Liver (tissue), 9 donors: ENCODE measurements around the gene ARHGAP23. TPM values are rescaled to one million over a fixed set of nuclear protein-coding genes. Genes with fewer than 3 reads are reported as not detected.

Experiments
- DNase-seq: peaks from one replicate; pipeline ENCODE4 v3.0.0-alpha.2; 2017; ENCODE audit warnings: low spot score
- H3K27ac ChIP-seq, 2 donors: one replicate each; pipeline ENCODE4 v1.7.0; 2013; ENCODE audit warnings: inconsistent platforms in 2 of 2, low read length in 2 of 2, control low read depth in 1 of 2, low read depth in 1 of 2, mild to moderate bottlenecking in 1 of 2
- H3K27me3 ChIP-seq, 4 donors: one replicate each; pipeline versions ENCODE4 v1.6.1 to v1.7.0; 2013; ENCODE audit warnings: low read length in 3 of 4, inconsistent platforms in 1 of 4, mild to moderate bottlenecking in 1 of 4, moderate library complexity in 1 of 4; ENCODE audit not compliant: control insufficient read depth in 4 of 4, insufficient read depth in 4 of 4
- H3K36me3 ChIP-seq, 4 donors: one replicate each; pipeline versions ENCODE4 v1.6.1 to v1.7.0; 2013; ENCODE audit warnings: low read length in 3 of 4, mild to moderate bottlenecking in 3 of 4, low read depth in 1 of 4, moderate library complexity in 1 of 4; ENCODE audit not compliant: control insufficient read depth in 4 of 4, insufficient read depth in 3 of 4
- H3K4me1 ChIP-seq, 4 donors: one replicate each; pipeline versions ENCODE4 v1.6.1 to v1.7.0; 2013; ENCODE audit warnings: low read length in 3 of 4, mild to moderate bottlenecking in 3 of 4, moderate library complexity in 1 of 4; ENCODE audit not compliant: control insufficient read depth in 4 of 4, insufficient read depth in 4 of 4
- H3K4me3 ChIP-seq, 3 donors: one replicate each; pipeline versions ENCODE4 v1.6.1 to v1.7.0; 2013; ENCODE audit warnings: low read length in 3 of 3, control low read depth in 1 of 3, low read depth in 1 of 3, mild to moderate bottlenecking in 1 of 3
- H3K9ac ChIP-seq, 2 donors: one replicate each; pipeline ENCODE4 v1.7.0; 2013; ENCODE audit warnings: low read length in 2 of 2, mild to moderate bottlenecking in 2 of 2, moderate library complexity in 2 of 2, control low read depth in 1 of 2, low read depth in 1 of 2
- H3K9me3 ChIP-seq, 4 donors: one replicate each; pipeline versions ENCODE4 v1.6.1 to v1.7.0; 2013; ENCODE audit warnings: low read length in 3 of 4; ENCODE audit not compliant: control insufficient read depth in 4 of 4
- ATF3 ChIP-seq: IDR thresholded peaks from 2 replicates; pipeline ENCODE4 v1.6.1; 2016; ENCODE audit warnings: antibody characterized with exemption
- EGR1 ChIP-seq, 2 donors: IDR thresholded peaks; 2 replicates each; pipeline ENCODE4 v1.6.1; 2016 to 2018; ENCODE audit warnings: antibody characterized with exemption in 2 of 2, low read depth in 2 of 2
- FOXA1 ChIP-seq: IDR thresholded peaks from 2 replicates; pipeline ENCODE4 v1.6.1; 2016; ENCODE audit warnings: antibody characterized with exemption
- FOXA2 ChIP-seq: IDR thresholded peaks from 2 replicates; pipeline ENCODE4 v1.6.1; 2016; ENCODE audit warnings: antibody characterized with exemption
- GABPA ChIP-seq, 2 donors: IDR thresholded peaks in 1 of 2; conservative IDR thresholded peaks in 1 of 2; 2 replicates each; pipeline ENCODE4 v1.6.1; 2016; ENCODE audit warnings: antibody characterized with exemption in 2 of 2, mild to moderate bottlenecking in 1 of 2, moderate library complexity in 1 of 2
- HNF4A ChIP-seq, 2 donors: conservative IDR thresholded peaks; 2 replicates each; pipeline ENCODE4 v1.6.1; 2016; ENCODE audit warnings: antibody characterized with exemption in 2 of 2, mild to moderate bottlenecking in 2 of 2
- HNF4G ChIP-seq: IDR thresholded peaks from 2 replicates; pipeline ENCODE4 v1.6.1; 2016; ENCODE audit warnings: antibody characterized with exemption
- JUND ChIP-seq, 2 donors: IDR thresholded peaks; 2 replicates each; pipeline ENCODE4 v1.6.1; 2016; ENCODE audit warnings: antibody characterized with exemption in 2 of 2
- NR2F2 ChIP-seq: IDR thresholded peaks from 2 replicates; pipeline ENCODE4 v1.6.1; 2016; ENCODE audit warnings: antibody characterized with exemption
- RAD21 ChIP-seq, 2 donors: IDR thresholded peaks; 2 replicates each; pipeline ENCODE4 v1.6.1; 2016; ENCODE audit warnings: antibody characterized with exemption in 2 of 2, mild to moderate bottlenecking in 2 of 2
- RXRA ChIP-seq, 2 donors: IDR thresholded peaks; 2 replicates each; pipeline ENCODE4 v1.6.1; 2017 to 2018; ENCODE audit warnings: antibody characterized with exemption in 2 of 2, mild to moderate bottlenecking in 1 of 2
- SP1 ChIP-seq: IDR thresholded peaks from 2 replicates; pipeline ENCODE4 v1.6.1; 2018; ENCODE audit warnings: antibody characterized with exemption, mild to moderate bottlenecking
- TAF1 ChIP-seq: conservative IDR thresholded peaks from 2 replicates; pipeline ENCODE4 v1.6.1; 2016; ENCODE audit warnings: antibody characterized with exemption, mild to moderate bottlenecking
- YY1 ChIP-seq: IDR thresholded peaks from 2 replicates; pipeline ENCODE4 v1.6.1; 2016; ENCODE audit warnings: antibody characterized with exemption, mild to moderate bottlenecking
- ZBTB33 ChIP-seq: IDR thresholded peaks from 2 replicates; pipeline ENCODE4 v1.6.1; 2016; ENCODE audit warnings: antibody characterized with exemption
- WGBS: extraction: QIAGEN DNeasy Blood & Tissue Kit; methylation state at CpG from one replicate; pipeline ENCODE4 v1.1.7; 2013; 5-methylcytosine and 5-hydroxymethylcytosine counted together
- polyA plus RNA-seq, 2 donors: library from polyadenylated mRNA; stranded (reverse) in 1 of 2; unstranded in 1 of 2; fragments of 200-250 nt in 1 of 2; fragments of >200 nt in 1 of 2; fragmentation: Nextera tagmentation in 1 of 2; extraction: Ambion mirVana in 1 of 2; gene quantifications; one replicate each; pipeline versions ENCODE4 v1.2.1 to v1.2.3, GENCODE V29; 2013 to 2015
- total RNA-seq, 2 donors: library from RNA; depleted of rRNA; stranded (reverse); fragments of >200 nt; gene quantifications; one replicate each; pipeline ENCODE4 v1.2.3, GENCODE V29; 2014
- TF ChIP-seq, protein P1 (sequence below): fragments of 150-350 bp; IDR thresholded peaks from 2 replicates; pipeline ENCODE4 v1.5.1; 2017; ENCODE audit warnings: improper control_type of control experiment, low read depth, low read length; ENCODE audit not compliant: missing input control
- TF ChIP-seq, protein P2 (sequence below): IDR thresholded peaks from 2 replicates; pipeline ENCODE4 v1.6.1; 2016; ENCODE audit warnings: antibody characterized with exemption, mild to moderate bottlenecking
- donor health status: healthy.
- donor health status: healthy.
- donor health status: healthy.
- donor health status: healthy.
- donor health status: healthy.

The ARHGAP23 gene
- total and polyA plus RNA-seq, 4 donors, result 0.28 to 31.8 (median 4.6) TPM

GRCh38 chr17:38546396-38546795 is 118.1 kb downstream of the ARHGAP23 start:
- H3K4me3 ChIP-seq, result no peak overlapping the region
- TF ChIP-seq GABPA (IDR thresholded peaks at IDR 0.05 in 1 of 2, conservative IDR thresholded peaks at IDR 0.05 in 1 of 2) (no peak), JUND (IDR thresholded peaks at IDR 0.05) (no peak), SP1 (no peak), FOXA2 (no peak), ATF3 (no peak)
- TF ChIP-seq, protein P1, sequence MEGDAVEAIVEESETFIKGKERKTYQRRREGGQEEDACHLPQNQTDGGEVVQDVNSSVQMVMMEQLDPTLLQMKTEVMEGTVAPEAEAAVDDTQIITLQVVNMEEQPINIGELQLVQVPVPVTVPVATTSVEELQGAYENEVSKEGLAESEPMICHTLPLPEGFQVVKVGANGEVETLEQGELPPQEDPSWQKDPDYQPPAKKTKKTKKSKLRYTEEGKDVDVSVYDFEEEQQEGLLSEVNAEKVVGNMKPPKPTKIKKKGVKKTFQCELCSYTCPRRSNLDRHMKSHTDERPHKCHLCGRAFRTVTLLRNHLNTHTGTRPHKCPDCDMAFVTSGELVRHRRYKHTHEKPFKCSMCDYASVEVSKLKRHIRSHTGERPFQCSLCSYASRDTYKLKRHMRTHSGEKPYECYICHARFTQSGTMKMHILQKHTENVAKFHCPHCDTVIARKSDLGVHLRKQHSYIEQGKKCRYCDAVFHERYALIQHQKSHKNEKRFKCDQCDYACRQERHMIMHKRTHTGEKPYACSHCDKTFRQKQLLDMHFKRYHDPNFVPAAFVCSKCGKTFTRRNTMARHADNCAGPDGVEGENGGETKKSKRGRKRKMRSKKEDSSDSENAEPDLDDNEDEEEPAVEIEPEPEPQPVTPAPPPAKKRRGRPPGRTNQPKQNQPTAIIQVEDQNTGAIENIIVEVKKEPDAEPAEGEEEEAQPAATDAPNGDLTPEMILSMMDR, result no peak
- H3K9me3 ChIP-seq, result no peaks in the 10 kb centered on the region
- no peaks in the 10 kb centered on the region for H3K27me3 ChIP-seq
- H3K36me3 ChIP-seq, result peaks cover 0 to 5% (median 0%) of the 10 kb centered on the region in 4 donors
- no peak overlapping the region for H3K27ac ChIP-seq
- no peak overlapping the region for H3K9ac ChIP-seq
- DNase-seq, result no peak
- WGBS, result 91% methylated on average over 11 of the region's 11 CpGs
- H3K4me1 ChIP-seq, result no peaks in the 10 kb centered on the region

DNA sequence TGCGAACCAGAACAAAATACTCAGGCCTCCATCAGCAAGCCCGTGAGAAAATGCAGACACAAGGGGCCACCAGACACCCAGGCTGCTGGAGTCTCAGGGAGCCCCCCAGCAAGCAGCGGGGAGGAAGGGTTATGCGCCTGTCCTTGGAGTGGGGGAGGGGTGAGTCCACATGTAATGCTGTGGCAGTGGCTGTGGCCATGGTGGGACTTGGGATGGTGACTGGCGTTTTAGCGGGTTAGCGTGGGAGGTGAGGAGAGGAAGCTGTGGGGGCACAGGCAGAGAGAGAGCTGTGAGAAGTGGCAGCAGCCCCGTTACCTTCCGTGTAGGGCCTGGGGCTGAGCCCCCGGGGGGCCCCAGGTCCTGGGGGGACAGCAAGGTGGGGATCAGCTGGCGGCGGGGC is 119.2 kb downstream of the ARHGAP23 start:
- TF ChIP-seq FOXA2 (no peak), ATF3 (no peak), SP1 (no peak), JUND (IDR thresholded peaks at IDR 0.05) (no peak), GABPA (IDR thresholded peaks at IDR 0.05 in 1 of 2, conservative IDR thresholded peaks at IDR 0.05 in 1 of 2) (no peak), TAF1 (no peak), HNF4A (conservative IDR thresholded peaks at IDR 0.05) (no peak), EGR1 (IDR thresholded peaks at IDR 0.05; ENCODE audit: low read depth in 2 of 2) (no peak), YY1 (no peak), RXRA (IDR thresholded peaks at IDR 0.05) (no peak), ZBTB33 (no peak), RAD21 (IDR thresholded peaks at IDR 0.05) (no peak), HNF4G (no peak), NR2F2 (no peak), FOXA1 (no peak)
- TF ChIP-seq, protein P2, sequence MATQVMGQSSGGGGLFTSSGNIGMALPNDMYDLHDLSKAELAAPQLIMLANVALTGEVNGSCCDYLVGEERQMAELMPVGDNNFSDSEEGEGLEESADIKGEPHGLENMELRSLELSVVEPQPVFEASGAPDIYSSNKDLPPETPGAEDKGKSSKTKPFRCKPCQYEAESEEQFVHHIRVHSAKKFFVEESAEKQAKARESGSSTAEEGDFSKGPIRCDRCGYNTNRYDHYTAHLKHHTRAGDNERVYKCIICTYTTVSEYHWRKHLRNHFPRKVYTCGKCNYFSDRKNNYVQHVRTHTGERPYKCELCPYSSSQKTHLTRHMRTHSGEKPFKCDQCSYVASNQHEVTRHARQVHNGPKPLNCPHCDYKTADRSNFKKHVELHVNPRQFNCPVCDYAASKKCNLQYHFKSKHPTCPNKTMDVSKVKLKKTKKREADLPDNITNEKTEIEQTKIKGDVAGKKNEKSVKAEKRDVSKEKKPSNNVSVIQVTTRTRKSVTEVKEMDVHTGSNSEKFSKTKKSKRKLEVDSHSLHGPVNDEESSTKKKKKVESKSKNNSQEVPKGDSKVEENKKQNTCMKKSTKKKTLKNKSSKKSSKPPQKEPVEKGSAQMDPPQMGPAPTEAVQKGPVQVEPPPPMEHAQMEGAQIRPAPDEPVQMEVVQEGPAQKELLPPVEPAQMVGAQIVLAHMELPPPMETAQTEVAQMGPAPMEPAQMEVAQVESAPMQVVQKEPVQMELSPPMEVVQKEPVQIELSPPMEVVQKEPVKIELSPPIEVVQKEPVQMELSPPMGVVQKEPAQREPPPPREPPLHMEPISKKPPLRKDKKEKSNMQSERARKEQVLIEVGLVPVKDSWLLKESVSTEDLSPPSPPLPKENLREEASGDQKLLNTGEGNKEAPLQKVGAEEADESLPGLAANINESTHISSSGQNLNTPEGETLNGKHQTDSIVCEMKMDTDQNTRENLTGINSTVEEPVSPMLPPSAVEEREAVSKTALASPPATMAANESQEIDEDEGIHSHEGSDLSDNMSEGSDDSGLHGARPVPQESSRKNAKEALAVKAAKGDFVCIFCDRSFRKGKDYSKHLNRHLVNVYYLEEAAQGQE, result no peak
- DNase-seq, result no peak
- H3K9ac ChIP-seq, result no peak overlapping the region
- H3K27me3 ChIP-seq, result no peaks in the 10 kb centered on the region
- no peak overlapping the region for H3K27ac ChIP-seq
- H3K4me1 ChIP-seq, result no peaks in the 10 kb centered on the region
- 88% methylated on average over 12 of the region's 12 CpGs for WGBS
- H3K9me3 ChIP-seq, result no peaks in the 10 kb centered on the region
- H3K36me3 ChIP-seq, result peaks cover 0 to 6% (median 0%) of the 10 kb centered on the region in 4 donors
- no peak overlapping the region for H3K4me3 ChIP-seq
